MM.1S (cell line): ENCODE measurements around the gene NFAM1.

Experiments
- DNase-seq: peaks from one replicate; pipeline ENCODE4 v3.0.0-alpha.2; 2015
- H2AFZ ChIP-seq: fragments of 300-600 bp; sonication (generic); 2 replicates; pipeline ENCODE4 v1.6.0; 2016; ENCODE audit warnings: antibody characterized with exemption, low read length
- H3F3A ChIP-seq: fragments of 300-600 bp; sonication (generic); 2 replicates; pipeline ENCODE4 v1.6.1; 2016; ENCODE audit warnings: mild to moderate bottlenecking, antibody characterized with exemption, low read length, moderate library complexity, mixed read lengths; ENCODE audit not compliant: insufficient read depth
- H3K27ac ChIP-seq: fragments of 300-600 bp; sonication (generic); 2 replicates; pipeline ENCODE4 v1.5.1; 2016; ENCODE audit warnings: mild to moderate bottlenecking, low read length
- H3K27me3 ChIP-seq: fragments of 300-600 bp; sonication (generic); replicated peaks from 2 replicates; pipeline ENCODE4 v1.6.0; 2016; ENCODE audit warnings: low read length; ENCODE audit not compliant: insufficient read depth
- H3K36me3 ChIP-seq: fragments of 300-600 bp; sonication (generic); replicated peaks from 2 replicates; pipeline ENCODE4 v1.6.1; 2016; ENCODE audit warnings: mild to moderate bottlenecking, low read length, mixed read lengths; ENCODE audit not compliant: insufficient read depth
- H3K4me1 ChIP-seq: fragments of 300-600 bp; sonication (generic); 2 replicates; pipeline ENCODE4 v1.6.1; 2016; ENCODE audit warnings: low read length, mixed read lengths
- H3K4me2 ChIP-seq: fragments of 300-600 bp; sonication (generic); 2 replicates; pipeline ENCODE4 v1.6.0; 2016; ENCODE audit warnings: low read depth, low read length
- H3K4me3 ChIP-seq: fragments of 300-600 bp; sonication (generic); 2 replicates; pipeline ENCODE4 v1.5.1; 2016; ENCODE audit warnings: low read length, mixed read lengths
- H3K79me2 ChIP-seq: fragments of 300-600 bp; sonication (generic); 2 replicates; pipeline ENCODE4 v1.6.1; 2016; ENCODE audit warnings: mixed run types, low read length, mixed read lengths
- H3K9ac ChIP-seq: fragments of 300-600 bp; sonication (generic); 2 replicates; pipeline ENCODE4 v1.6.1; 2016; ENCODE audit warnings: low read length, mixed read lengths
- H3K9me2 ChIP-seq: fragments of 300-600 bp; sonication (generic); replicated peaks from 2 replicates; pipeline ENCODE4 v1.6.1; 2016; ENCODE audit warnings: mild to moderate bottlenecking, low read length, mixed read lengths; ENCODE audit not compliant: insufficient read depth
- H3K9me3 ChIP-seq: fragments of 300-600 bp; sonication (generic); replicated peaks from 2 replicates; pipeline ENCODE4 v1.6.1; 2016; ENCODE audit warnings: mild to moderate bottlenecking, low read length, mixed read lengths; ENCODE audit not compliant: insufficient read depth
- H4K20me1 ChIP-seq: fragments of 300-600 bp; sonication (generic); 2 replicates; pipeline ENCODE4 v1.6.1; 2016; ENCODE audit warnings: mild to moderate bottlenecking, low read length, moderate library complexity, mixed read lengths; ENCODE audit not compliant: insufficient read depth
- EZH2 ChIP-seq: fragments of 300-600 bp; sonication (generic); optimal IDR thresholded peaks from 2 replicates; pipeline ENCODE3; 2017; ENCODE audit warnings: low read depth, mild to moderate bottlenecking, antibody characterized with exemption, low read length, mixed read lengths
- EZH2phosphoT487 ChIP-seq: fragments of 300-600 bp; sonication (generic); IDR thresholded peaks from 2 replicates; pipeline ENCODE4 v1.6.1; 2018; ENCODE audit warnings: antibody characterized with exemption, low read length
- TF ChIP-seq, protein P1 (sequence below): fragments of 300-600 bp; sonication (generic); IDR thresholded peaks from 2 replicates; pipeline ENCODE4 v1.5.1; 2016; ENCODE audit warnings: antibody characterized with exemption, low read length, mixed read lengths

The NFAM1 gene

DNA sequence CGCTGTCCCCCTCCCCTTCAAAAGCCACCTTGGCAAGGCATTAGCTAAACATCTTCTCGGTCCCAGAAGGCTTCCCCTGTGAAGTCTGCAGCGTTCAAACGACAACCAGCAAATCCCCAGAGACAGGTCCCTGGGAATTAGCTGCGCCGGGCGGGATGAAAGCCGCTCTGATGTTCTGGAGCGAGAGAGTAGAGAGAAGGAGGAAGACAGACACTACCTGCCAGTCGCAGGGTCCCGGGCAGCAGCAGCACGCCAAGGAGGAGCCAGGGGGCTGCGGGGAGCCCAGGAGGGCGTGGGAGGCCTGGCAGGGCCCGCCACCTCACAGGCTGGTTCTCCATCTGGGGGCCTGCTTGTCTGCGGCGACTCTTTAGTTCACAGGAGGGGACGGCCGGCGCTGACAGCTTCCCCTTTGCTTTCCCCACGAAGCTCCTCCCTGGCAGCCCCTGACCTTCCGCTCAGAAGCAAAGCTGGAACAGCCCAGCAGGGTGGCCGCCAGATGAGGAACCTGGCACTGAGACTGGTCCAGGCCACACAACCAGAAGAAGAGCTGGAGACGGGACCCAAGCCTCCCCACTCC lies at the start of gene NFAM1:
Gene NFAM1, minus strand, starts transcription at position 384 of the 577 bp plus-strand sequence. Its CDS starts 46 bp downstream, at position 338.
- no peak within 1 kb of the TSS for H3K4me2 ChIP-seq
- H3K36me3 ChIP-seq: no peaks in the 10 kb centered on the region
- H3K4me3 ChIP-seq: no peak within 1 kb of the TSS
- DNase-seq: no peak
- H3K27me3 ChIP-seq: peaks cover 82% of the 10 kb centered on the region
- H3K79me2 ChIP-seq: no peaks in the 10 kb centered on the region
- TF ChIP-seq, protein P1, sequence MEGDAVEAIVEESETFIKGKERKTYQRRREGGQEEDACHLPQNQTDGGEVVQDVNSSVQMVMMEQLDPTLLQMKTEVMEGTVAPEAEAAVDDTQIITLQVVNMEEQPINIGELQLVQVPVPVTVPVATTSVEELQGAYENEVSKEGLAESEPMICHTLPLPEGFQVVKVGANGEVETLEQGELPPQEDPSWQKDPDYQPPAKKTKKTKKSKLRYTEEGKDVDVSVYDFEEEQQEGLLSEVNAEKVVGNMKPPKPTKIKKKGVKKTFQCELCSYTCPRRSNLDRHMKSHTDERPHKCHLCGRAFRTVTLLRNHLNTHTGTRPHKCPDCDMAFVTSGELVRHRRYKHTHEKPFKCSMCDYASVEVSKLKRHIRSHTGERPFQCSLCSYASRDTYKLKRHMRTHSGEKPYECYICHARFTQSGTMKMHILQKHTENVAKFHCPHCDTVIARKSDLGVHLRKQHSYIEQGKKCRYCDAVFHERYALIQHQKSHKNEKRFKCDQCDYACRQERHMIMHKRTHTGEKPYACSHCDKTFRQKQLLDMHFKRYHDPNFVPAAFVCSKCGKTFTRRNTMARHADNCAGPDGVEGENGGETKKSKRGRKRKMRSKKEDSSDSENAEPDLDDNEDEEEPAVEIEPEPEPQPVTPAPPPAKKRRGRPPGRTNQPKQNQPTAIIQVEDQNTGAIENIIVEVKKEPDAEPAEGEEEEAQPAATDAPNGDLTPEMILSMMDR: no peak
- TF ChIP-seq EZH2phosphoT487: no peak
- no peak for TF ChIP-seq EZH2
- H2AFZ ChIP-seq: no peak within 1 kb of the TSS
- H3K9me2 ChIP-seq: no peaks in the 10 kb centered on the region
- no peak within 1 kb of the TSS for H3K27ac ChIP-seq
- H3F3A ChIP-seq: no peaks in the 10 kb centered on the region
- no peaks in the 10 kb centered on the region for H4K20me1 ChIP-seq
- H3K4me1 ChIP-seq: no peaks in the 10 kb centered on the region
- no peak within 1 kb of the TSS for H3K9ac ChIP-seq
- no peaks in the 10 kb centered on the region for H3K9me3 ChIP-seq

DNA sequence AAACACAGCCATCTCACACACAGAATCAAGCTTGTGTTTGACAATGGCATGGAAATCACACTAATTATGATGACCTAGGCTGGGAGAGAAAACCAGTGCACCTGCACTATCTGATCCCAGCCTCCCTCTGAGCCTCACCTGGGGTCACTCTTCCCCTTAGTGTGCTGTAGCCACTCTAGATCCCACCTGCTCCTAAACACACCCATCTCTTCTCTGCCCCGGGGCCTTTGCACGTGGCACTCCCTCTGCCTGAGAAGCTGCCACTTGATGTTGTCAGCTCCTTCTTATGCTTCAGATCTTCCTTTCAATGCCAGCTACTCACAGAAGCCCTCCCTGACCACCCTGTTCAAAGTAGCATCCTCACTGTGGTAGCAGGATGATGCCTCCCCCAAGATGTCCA lies 42.9 kb upstream of the NFAM1 start:
- Histone ChIP-seq H3K36me3 (no peaks in the 10 kb centered on the region), H3K9me3 (no peaks in the 10 kb centered on the region), H3K4me2 (no peak overlapping the region), H3K9me2 (no peaks in the 10 kb centered on the region), H3K9ac (no peak overlapping the region), H2AFZ (no peak overlapping the region), H3F3A (no peaks in the 10 kb centered on the region), H3K27ac (no peak overlapping the region), H4K20me1 (no peaks in the 10 kb centered on the region), H3K27me3 (peaks cover 14% of the 10 kb centered on the region), H3K79me2 (no peaks in the 10 kb centered on the region), H3K4me1 (no peaks in the 10 kb centered on the region), H3K4me3 (no peak overlapping the region)
- DNase-seq: no peak
- TF ChIP-seq EZH2phosphoT487 (no peak), EZH2 (no peak)
- TF ChIP-seq, protein P1: no peak

DNA sequence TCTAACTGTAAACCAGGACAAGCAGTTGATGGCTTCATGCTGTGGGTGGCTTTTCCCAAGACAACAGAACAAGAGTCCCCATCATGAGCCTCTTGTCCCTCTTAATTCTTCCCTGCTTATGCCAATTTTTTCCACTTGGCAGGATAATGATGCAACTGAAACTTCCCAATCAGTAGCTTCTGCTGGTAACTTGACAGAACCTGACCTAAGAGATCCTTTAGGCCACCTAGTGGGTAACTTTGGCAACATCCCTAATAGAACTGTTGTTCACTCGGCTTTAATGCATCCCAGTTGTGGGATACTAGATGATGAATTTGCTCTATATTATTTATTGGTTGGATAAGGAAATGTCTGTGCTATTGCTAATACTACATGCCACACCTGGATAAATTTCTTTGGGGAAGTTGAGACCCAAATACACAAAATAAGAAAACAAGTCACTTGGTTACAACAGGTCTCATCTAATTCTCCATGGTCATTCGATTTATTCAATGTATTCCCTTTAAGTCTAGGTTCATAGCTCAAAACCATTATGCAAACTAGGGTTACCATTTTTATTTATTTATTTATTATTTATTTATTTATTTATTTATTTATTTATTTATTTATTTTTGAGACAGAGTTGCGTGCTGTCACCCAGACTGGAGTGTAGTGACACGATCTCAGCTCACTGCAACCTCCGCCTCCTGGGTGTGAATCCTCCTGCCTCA lies 41.4 kb upstream of the NFAM1 start:
- Histone ChIP-seq H3K9me2 (no peaks in the 10 kb centered on the region), H3K9me3 (no peaks in the 10 kb centered on the region), H3F3A (no peaks in the 10 kb centered on the region), H3K27me3 (peaks cover 25% of the 10 kb centered on the region), H3K36me3 (no peaks in the 10 kb centered on the region), H2AFZ (no peak overlapping the region), H3K27ac (no peak overlapping the region), H3K79me2 (no peaks in the 10 kb centered on the region), H3K4me3 (no peak overlapping the region), H4K20me1 (no peaks in the 10 kb centered on the region), H3K9ac (no peak overlapping the region), H3K4me1 (no peaks in the 10 kb centered on the region), H3K4me2 (no peak overlapping the region)
- peak; percentile 44 for DNase-seq
- TF ChIP-seq, protein P1: peak; percentile 68
- no peak for TF ChIP-seq EZH2
